Type B pancreatic cell (in vitro differentiated cells): ENCODE data around the gene LRCH1. TPM values are rescaled to one million over a fixed set of nuclear protein-coding genes. Genes with fewer than 3 reads are reported as not detected.

Experiments used
- DNase-seq: peaks from one replicate; pipeline ENCODE4 v3.0.0; 2021; ENCODE audit warnings: mixed read lengths; ENCODE audit not compliant: unreplicated experiment; ENCODE audit errors: extremely low spot score
- H3K27ac Mint-ChIP-seq: 2 replicates; pipeline ENCODE4 v1.8.0; 2021; ENCODE audit warnings: mild to moderate bottlenecking, mixed read lengths
- H3K27me3 Mint-ChIP-seq: 2 replicates; pipeline ENCODE4 v1.8.0; 2021; ENCODE audit warnings: mixed read lengths
- H3K36me3 Mint-ChIP-seq: 2 replicates; pipeline ENCODE4 v1.8.0; 2021; ENCODE audit warnings: mixed read lengths
- H3K4me1 Mint-ChIP-seq: one replicate; pipeline ENCODE4 v1.8.0; 2021; ENCODE audit warnings: mixed read lengths; ENCODE audit not compliant: unreplicated experiment
- H3K4me3 Mint-ChIP-seq: 2 replicates; pipeline ENCODE4 v1.8.0; 2021; ENCODE audit warnings: mild to moderate bottlenecking, mixed read lengths
- H3K9me3 Mint-ChIP-seq: 2 replicates; pipeline ENCODE4 v1.8.0; 2021; ENCODE audit warnings: mixed read lengths
- CTCF ChIP-seq: fragments of 200-600 bp; sonication (generic); conservative IDR thresholded peaks from 2 replicates; pipeline ENCODE4 v1.5.0; 2021; ENCODE audit warnings: antibody characterized with exemption, mild to moderate bottlenecking
- total RNA-seq: library from RNA; stranded (reverse); gene quantifications from 2 replicates; pipeline ENCODE4 v1.2.1, GENCODE V29; 2021; ENCODE audit warnings: low replicate concordance

The LRCH1 gene
- total RNA-seq, 1 donor from 2014 or later, result 23.0 TPM

- Mint-ChIP-seq H3K27ac (peak overlapping the region; percentile 21), H3K4me3 (no peak overlapping the region), H3K36me3 (peaks cover 11% of the 10 kb centered on the region), H3K9me3 (peaks cover 4% of the 10 kb centered on the region), H3K27me3 (no peaks in the 10 kb centered on the region), H3K4me1 (peaks cover 50% of the 10 kb centered on the region)
- TF ChIP-seq CTCF, result no peak
- DNase-seq, result no peak
Measured at GRCh38 chr13:46641274-46642081, 88.5 kb downstream of the LRCH1 start.

- TF ChIP-seq CTCF, result no peak
- no peak overlapping the region for H3K27ac Mint-ChIP-seq
- H3K27me3 Mint-ChIP-seq, result no peaks in the 10 kb centered on the region
- H3K36me3 Mint-ChIP-seq, result peaks cover 3% of the 10 kb centered on the region
- H3K4me3 Mint-ChIP-seq, result no peak overlapping the region
- H3K9me3 Mint-ChIP-seq, result no peaks in the 10 kb centered on the region
- H3K4me1 Mint-ChIP-seq, result peaks cover 43% of the 10 kb centered on the region
- DNase-seq, result no peak
Measured at GRCh38 chr13:46642254-46642653, 89.3 kb downstream of the LRCH1 start.

- Mint-ChIP-seq H3K9me3 (no peaks in the 10 kb centered on the region), H3K27me3 (no peaks in the 10 kb centered on the region), H3K4me3 (no peak overlapping the region), H3K4me1 (peaks cover 44% of the 10 kb centered on the region), H3K36me3 (no peaks in the 10 kb centered on the region), H3K27ac (no peak overlapping the region)
- no peak for TF ChIP-seq CTCF
- no peak for DNase-seq
Measured at GRCh38 chr13:46643165-46643777, 90.3 kb downstream of the LRCH1 start.

GRCh38 chr13:46644816-46645215 is 91.8 kb downstream of the LRCH1 start:
- Mint-ChIP-seq H3K27me3 (no peaks in the 10 kb centered on the region), H3K9me3 (no peaks in the 10 kb centered on the region), H3K4me1 (peaks cover 40% of the 10 kb centered on the region), H3K27ac (no peak overlapping the region), H3K36me3 (no peaks in the 10 kb centered on the region), H3K4me3 (no peak overlapping the region)
- no peak for TF ChIP-seq CTCF
- no peak for DNase-seq

- TF ChIP-seq CTCF, result no peak
- no peak for DNase-seq
- Mint-ChIP-seq H3K9me3 (no peaks in the 10 kb centered on the region), H3K4me3 (no peak overlapping the region), H3K4me1 (peaks cover 37% of the 10 kb centered on the region), H3K27me3 (no peaks in the 10 kb centered on the region), H3K36me3 (peaks cover 7% of the 10 kb centered on the region), H3K27ac (no peak overlapping the region)
Measured at GRCh38 chr13:46647512-46648065, 94.6 kb downstream of the LRCH1 start.
